GM19324 (cell line): ENCODE data around the gene FLVCR1.
"Not testable (repeated sequence)": the region's sequence is repeated elsewhere in the genome, so short reads cannot be mapped to it uniquely, and the experiment has no call there.

Source experiments
- ATAC-seq: cut with Tn5 transposase; IDR thresholded peaks from one replicate; pipeline ENCODE4 v1.9.1; 2021; ENCODE audit warnings: mild to moderate bottlenecking, moderate library complexity; ENCODE audit not compliant: unreplicated experiment, low FRiP score

FLVCR1 gene

GRCh38 chr1:212913638-212914037 lies 55.6 kb downstream of the FLVCR1 start:
- ATAC-seq, result not testable (repeated sequence)

DNA sequence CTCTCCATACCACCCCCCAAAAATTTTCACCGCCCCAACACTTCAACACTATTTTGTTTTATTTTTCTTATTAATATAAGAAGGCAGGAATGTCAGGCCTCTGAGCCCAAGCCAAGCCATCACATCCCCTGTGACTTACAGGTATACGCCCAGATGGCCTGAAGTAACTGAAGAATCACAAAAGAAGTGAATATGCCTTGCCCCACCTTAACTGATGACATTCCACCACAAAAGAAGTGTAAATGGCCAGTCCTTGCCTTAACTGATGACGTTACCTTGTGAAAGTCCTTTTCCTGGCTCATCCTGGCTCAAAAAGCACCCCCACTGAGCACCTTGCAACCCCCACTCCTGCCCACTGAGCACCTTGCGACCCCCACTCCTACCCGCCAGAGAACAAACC lies 56.0 kb downstream of the FLVCR1 start:
- ATAC-seq, result not testable (repeated sequence)

- ATAC-seq, result no peak
These were observed 56.7 kb downstream of the FLVCR1 start for GRCh38 chr1:212914789-212915188.

- ATAC-seq, result no peak
These were observed 57.4 kb downstream of the FLVCR1 start for GRCh38 chr1:212915245-212916091.

GRCh38 chr1:212916481-212917133 lies 58.5 kb downstream of the FLVCR1 start:
- no peak for ATAC-seq

GRCh38 chr1:212917134-212917485 lies 59.0 kb downstream of the FLVCR1 start:
- ATAC-seq, result no peak

GRCh38 chr1:212917858-212918257 lies 59.8 kb downstream of the FLVCR1 start:
- no peak for ATAC-seq

DNA sequence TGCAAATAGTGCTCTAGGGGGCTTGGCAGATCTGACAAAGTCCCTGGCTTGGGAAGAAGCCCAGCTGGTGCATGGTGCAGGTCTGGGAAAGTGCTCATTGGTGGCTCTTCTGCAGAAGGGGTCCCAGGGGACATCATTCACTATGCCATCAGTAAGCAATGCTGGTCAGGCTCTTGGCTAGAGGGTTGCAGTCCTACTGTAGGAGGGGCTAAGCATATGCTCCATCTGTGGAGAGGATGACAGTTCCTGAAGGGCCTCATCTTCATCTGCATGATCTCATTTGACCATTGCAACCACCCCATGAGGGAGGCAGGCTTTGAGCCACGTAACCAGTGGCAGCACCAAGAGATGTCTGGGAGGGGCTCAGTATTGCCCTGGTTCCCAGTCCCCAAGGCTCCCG lies 60.7 kb downstream of the FLVCR1 start:
- no peak for ATAC-seq

DNA sequence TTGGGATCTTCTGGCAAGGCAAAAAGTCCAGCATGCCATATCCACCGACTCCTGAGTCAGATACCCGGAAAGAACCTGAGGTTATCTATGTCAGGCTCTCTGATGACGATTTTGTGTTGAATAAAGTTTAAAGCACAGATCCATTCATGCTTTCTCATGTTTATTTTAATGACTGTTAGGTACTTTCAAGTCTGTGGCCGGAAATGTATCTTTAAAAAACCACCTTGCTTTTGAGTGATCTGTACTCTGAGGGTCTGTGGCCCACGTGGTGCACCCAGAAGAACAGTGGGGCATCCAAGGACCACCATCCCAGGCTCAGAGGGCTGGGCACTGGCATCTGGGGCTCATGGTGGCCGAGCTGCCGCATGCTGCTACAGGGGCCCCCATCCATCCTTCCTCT lies 62.2 kb downstream of the FLVCR1 start:
- ATAC-seq, result no peak

- ATAC-seq, result no peak
These were observed 62.8 kb downstream of the FLVCR1 start for GRCh38 chr1:212920896-212921295.

- no peak for ATAC-seq
These were observed 63.9 kb downstream of the FLVCR1 start for GRCh38 chr1:212922016-212922415.

- ATAC-seq, result no peak
These were observed 68.3 kb downstream of the FLVCR1 start for GRCh38 chr1:212926372-212926771.

- ATAC-seq, result no peak
These were observed 70.5 kb downstream of the FLVCR1 start for GRCh38 chr1:212928323-212929291.

GRCh38 chr1:212930986-212931678 lies 73.1 kb downstream of the FLVCR1 start:
- no peak for ATAC-seq

GRCh38 chr1:212933815-212934471 lies 75.9 kb downstream of the FLVCR1 start:
- ATAC-seq, result no peak

GRCh38 chr1:212935387-212935981 lies 77.4 kb downstream of the FLVCR1 start:
- ATAC-seq, result no peak

- no peak for ATAC-seq
These were observed 79.0 kb downstream of the FLVCR1 start for GRCh38 chr1:212937034-212937433.

GRCh38 chr1:212938846-212939245 lies 80.8 kb downstream of the FLVCR1 start:
- ATAC-seq, result no peak

- no peak for ATAC-seq
These were observed 83.4 kb downstream of the FLVCR1 start for GRCh38 chr1:212941452-212941851.
